Activated effector memory CD4-positive, alpha-beta T cell treated with Interleukin-2 at 50 U/mL for 16 hours (primary cell): ENCODE results near the gene TMEM92.
"Not testable (repeated sequence)": the region's sequence is repeated elsewhere in the genome, so short reads cannot be mapped to it uniquely, and the experiment has no call there.

ENCODE experiments used
- DNase-seq: peaks from one replicate; pipeline ENCODE4 v3.0.0-alpha.2; 2020

Gene TMEM92

GRCh38 chr17:50262001-50262794 lies 12.1 kb upstream of the TMEM92 start:
- no peak for DNase-seq

- no peak for DNase-seq
These were observed 10.7 kb upstream of the TMEM92 start for GRCh38 chr17:50263331-50264262.

- no peak for DNase-seq
These were observed 9.8 kb upstream of the TMEM92 start for GRCh38 chr17:50264263-50265113.

DNA sequence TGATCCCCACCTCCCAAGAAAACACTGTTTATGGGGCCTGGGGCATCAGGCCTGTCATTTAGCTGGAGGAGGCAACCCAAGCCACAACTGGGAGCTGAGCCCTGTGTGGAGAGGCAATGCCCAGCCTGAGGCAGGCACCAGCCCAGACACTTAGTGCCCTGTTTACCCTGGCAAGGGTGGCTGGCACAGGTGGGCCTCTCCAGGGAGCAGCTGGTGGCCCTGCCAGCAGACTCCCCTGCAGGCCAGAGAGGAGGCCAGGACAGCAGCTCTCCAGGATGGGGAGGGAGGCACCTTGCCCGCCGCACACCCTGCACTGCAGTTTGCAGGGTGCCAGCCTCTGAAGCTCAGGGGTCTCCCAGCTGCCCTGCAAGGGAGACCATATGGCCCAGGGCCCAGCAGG lies 9.1 kb upstream of the TMEM92 start:
- no peak for DNase-seq

DNA sequence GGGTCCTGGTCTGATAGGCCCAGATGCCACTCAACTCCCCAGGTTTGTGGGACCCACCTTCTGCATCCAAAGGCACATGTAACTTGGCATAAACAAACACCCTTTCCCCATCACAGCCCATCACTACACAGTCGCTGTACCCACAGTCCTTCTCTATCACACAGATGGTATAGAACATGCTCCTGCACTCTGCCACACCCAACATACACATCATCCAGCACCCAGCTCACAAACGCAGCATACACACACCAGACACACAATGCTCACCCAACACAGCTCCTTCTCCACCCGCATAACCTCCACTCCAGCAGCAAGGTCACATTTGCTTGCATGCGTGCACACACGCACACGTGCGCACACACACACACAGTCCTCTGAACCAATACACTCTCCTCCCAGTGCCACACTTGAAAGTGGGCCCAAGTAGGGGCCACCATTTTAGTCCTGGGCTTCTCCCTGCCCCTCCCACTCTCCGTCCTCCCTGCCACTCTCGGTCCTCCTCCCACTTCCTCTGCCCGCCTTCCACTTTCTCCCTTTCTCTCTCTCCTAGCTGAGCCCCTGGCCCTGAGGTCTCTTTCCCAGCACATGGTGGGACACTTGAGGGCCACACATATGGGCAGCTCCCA lies 8.5 kb upstream of the TMEM92 start:
- no peak for DNase-seq

- DNase-seq = no peak
These were observed 7.7 kb upstream of the TMEM92 start for GRCh38 chr17:50266384-50267073.

DNA sequence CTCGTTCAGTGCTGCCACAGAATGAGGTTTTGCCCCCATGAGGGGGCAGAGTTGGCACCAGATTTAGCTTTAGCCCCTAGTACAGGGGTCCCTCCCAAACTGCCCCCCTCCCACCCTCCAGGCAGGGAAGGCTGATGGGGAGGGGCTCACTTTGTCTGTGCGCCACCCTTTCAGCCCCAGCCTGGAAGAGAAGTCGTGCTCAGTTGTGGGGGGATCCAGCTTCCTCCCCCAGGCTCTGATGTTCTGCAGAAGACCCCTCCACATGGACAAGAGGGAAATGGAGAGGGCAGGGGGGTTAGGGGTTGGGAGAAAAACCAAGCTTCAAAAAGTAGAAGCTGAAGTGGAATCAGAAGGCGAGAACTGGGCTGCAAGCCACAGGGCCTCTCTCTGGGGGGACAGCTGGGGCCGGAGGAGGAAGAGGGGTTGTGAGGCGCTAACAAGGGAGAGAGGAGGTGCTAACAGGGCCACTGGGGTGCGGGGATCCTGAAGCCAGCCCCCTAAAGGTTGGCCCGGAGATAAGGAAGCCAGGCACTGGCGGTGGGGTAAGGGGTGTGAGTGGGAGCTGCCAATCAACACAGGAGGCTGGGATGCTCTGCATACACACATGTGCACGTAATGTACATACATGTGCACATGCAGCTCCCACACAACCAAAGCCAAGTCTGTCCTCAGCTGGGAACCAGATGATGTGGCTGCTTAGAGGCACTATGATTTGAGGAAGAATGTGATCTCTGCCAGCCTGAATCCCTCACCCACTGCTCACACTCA lies 7.0 kb upstream of the TMEM92 start:
- no peak for DNase-seq

DNA sequence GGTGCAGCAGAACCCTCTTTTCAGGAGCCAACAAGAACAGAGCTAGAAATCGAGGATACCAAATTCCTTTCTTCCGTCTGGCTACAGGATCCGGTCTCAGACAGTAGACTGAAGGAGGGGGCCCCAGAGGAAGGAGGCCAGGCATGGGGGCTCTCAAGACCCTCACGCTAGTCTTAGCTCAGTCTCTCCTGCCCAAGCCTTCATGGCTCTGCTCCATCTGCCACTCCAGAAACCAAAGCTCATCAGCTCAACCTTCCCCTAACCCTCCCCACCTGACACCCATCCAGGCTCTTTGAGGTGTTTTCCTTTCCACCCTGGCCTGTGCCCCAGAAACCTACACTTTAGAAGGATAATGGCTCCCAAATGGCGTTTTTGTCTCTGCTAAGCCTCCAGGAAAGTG lies 6.2 kb upstream of the TMEM92 start:
- DNase-seq = no peak

- no peak for DNase-seq
These were observed 5.5 kb upstream of the TMEM92 start for GRCh38 chr17:50268743-50269275.

GRCh38 chr17:50269477-50270434 lies 4.5 kb upstream of the TMEM92 start:
- peak; percentile 32 for DNase-seq

- DNase-seq = no peak
These were observed 3.6 kb upstream of the TMEM92 start for GRCh38 chr17:50270435-50271362.

DNA sequence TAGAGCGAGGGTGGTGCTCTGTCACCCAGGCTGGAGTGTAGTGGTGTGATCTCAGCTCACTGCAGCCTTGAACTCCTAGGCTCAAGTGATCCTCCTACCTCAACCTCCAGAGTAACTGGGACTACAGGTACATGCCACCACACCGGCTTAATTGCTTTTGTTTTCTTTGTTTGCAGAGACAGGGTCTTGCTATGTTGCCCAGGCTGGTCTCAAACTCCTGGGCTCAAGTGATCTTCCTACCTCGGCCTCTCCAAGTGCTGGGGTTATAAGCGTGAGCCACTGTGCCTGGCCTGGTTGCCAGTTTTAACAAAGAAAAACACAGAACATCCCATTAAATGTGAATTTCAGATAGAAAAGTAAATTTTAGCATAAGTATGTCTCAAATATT lies 2.9 kb upstream of the TMEM92 start:
- DNase-seq = not testable (repeated sequence)

GRCh38 chr17:50272246-50272645 lies 2.0 kb upstream of the TMEM92 start:
- DNase-seq = no peak

DNA sequence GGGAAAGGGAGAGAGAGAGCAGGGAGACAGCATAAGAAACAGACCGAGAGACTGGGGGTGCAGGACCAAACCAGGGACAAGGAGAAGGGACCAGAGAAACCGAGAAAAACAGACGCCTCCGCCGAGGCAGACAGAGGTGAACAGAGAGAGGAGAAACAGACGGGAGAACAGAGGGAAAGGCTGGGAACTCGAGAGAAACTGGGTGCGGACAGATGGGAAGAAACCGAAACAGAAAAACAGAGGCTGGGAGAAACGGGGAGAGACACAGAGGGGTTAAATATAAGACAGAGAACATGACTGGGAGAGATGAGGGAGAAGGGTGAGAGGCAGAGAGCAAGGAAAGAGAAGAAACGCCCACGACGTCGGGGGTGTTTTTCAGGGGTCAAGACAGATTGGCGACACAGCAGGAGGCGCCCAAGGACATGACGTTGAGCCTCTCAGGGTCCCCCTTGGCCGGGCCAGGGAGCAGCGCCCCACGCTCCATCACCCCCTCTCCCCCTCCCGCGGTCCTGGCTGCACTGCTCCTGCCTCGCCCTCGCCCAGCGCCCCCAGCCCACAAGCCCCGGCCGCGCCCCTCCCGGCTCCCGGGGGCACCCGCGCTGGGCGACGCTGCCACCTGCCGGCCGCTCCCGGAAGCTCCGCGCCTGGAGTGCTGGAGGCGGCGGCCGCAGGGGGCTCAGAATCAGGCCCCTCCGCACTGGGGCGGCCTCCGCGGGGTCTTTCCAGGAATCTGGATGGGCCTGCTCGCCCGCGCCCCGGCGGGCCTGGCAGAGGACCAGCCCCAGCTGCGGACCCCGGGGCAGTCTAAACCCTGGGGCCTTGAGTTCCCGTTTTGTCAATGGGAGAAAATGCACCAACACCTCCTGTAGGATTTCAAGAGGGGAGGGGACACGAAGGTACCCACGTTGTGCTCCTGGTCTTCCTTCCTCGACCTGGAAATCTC lies 1.3 kb upstream of the TMEM92 start:
- peak; percentile 23 for DNase-seq

DNA sequence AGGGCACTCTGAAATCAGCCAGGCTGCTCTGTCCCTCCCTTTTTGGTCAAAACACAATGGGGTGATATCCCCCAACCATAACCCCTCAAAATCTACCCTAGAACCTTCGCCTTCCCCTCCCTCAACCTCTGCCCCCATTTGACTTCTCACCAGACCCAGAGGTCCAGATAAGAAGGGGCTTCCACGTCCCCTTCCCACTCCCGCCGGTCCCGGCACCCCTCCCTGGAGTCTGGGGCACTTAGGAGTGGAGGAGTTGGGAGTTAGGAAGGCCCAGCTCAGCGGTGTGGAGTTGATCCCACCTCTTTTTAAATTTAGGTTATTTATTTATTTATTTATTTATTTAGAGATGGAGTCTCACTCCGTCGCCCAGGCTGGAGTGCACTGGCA lies 619 bp upstream of the TMEM92 start:
- no peak for DNase-seq

- no peak for DNase-seq
These were observed 593 bp downstream of the TMEM92 start for GRCh38 chr17:50274897-50275221.

- no peak for DNase-seq
These were observed 1.0 kb downstream of the TMEM92 start for GRCh38 chr17:50275279-50275678.
